ENCODE results near the gene SMIM43. TPM values are rescaled to one million over a fixed set of nuclear protein-coding genes. Genes with fewer than 3 reads are reported as not detected.
"Not testable (repeated sequence)": the region's sequence is repeated elsewhere in the genome, so short reads cannot be mapped to it uniquely, and the experiment has no call there.

The SMIM43 gene
- total and polyA plus RNA-seq, 2 experiments from 2014 or later: not detected

- Histone ChIP-seq H3K27ac (no peak overlapping the region), H3K4me1 (ENCODE audit: low read depth) (no peaks in the 10 kb centered on the region), H3K27me3 (no peaks in the 10 kb centered on the region), H3K36me3 (no peaks in the 10 kb centered on the region), H3K4me3 (no peak overlapping the region), H3K9me3 (ENCODE audit: low read depth) (no peaks in the 10 kb centered on the region)
- TF ChIP-seq, protein P1, sequence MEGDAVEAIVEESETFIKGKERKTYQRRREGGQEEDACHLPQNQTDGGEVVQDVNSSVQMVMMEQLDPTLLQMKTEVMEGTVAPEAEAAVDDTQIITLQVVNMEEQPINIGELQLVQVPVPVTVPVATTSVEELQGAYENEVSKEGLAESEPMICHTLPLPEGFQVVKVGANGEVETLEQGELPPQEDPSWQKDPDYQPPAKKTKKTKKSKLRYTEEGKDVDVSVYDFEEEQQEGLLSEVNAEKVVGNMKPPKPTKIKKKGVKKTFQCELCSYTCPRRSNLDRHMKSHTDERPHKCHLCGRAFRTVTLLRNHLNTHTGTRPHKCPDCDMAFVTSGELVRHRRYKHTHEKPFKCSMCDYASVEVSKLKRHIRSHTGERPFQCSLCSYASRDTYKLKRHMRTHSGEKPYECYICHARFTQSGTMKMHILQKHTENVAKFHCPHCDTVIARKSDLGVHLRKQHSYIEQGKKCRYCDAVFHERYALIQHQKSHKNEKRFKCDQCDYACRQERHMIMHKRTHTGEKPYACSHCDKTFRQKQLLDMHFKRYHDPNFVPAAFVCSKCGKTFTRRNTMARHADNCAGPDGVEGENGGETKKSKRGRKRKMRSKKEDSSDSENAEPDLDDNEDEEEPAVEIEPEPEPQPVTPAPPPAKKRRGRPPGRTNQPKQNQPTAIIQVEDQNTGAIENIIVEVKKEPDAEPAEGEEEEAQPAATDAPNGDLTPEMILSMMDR (IDR thresholded peaks at IDR 0.05; ENCODE audit: low read depth, low read length): no peak
- no peak for DNase-seq (ENCODE audit: low read depth in 1 of 2, low spot score in 1 of 2)
These were observed 30.4 kb downstream of the SMIM43 start for GRCh38 chr4:121734571-121734970.

DNA sequence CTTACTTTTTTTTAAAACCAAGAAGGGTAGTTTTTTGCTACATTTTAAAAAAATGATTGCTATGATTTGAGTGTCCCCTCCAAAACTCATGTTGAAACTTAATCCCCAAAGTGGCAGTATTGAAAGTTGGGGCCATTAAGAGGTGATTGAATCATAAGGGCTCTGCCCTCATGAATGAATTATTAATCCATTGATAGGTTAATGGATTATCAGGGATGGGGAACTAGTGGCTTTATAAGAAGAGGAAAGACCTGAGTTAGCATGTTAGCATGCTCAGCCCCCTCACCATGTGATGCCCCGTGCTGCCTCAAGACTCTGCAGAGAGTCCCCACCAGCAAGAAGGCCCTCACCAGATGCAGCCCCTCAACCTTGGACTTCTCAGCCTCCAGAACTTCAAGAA, 31.0 kb downstream of the SMIM43 start:
- Histone ChIP-seq H3K4me3 (no peak overlapping the region), H3K9me3 (ENCODE audit: low read depth) (no peaks in the 10 kb centered on the region), H3K27ac (no peak overlapping the region), H3K36me3 (no peaks in the 10 kb centered on the region), H3K4me1 (ENCODE audit: low read depth) (no peaks in the 10 kb centered on the region), H3K27me3 (no peaks in the 10 kb centered on the region)
- TF ChIP-seq, protein P1 (IDR thresholded peaks at IDR 0.05; ENCODE audit: low read depth, low read length): no peak
- no peak for DNase-seq (ENCODE audit: low read depth in 1 of 2, low spot score in 1 of 2)

DNA sequence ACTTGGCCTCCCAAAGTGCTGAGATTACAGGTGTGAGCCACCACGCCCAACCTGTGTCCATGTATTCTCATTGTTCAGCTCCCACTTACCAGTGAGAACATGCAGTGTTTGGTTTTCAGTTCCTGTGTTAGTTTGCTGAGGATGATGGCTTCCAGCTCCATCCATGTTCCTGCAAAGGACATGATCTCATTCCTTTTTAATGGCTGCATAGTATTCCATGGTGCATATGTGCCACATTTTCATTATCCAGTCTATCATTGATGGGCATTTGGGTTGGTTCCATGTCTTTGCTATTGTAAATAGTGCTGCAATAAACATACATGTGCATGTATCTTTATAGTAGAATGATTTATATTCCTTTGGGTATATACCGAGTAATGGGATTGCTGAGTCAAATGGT, 35.2 kb downstream of the SMIM43 start:
- not testable (repeated sequence) for DNase-seq (ENCODE audit: low read depth in 1 of 2, low spot score in 1 of 2)

GRCh38 chr4:121728798-121729226, 36.2 kb downstream of the SMIM43 start:
- TF ChIP-seq, protein P1 (IDR thresholded peaks at IDR 0.05; ENCODE audit: low read depth, low read length): no peak
- H3K4me1 ChIP-seq (ENCODE audit: low read depth): no peaks in the 10 kb centered on the region
- no peaks in the 10 kb centered on the region for H3K27me3 ChIP-seq
- no peaks in the 10 kb centered on the region for H3K9me3 ChIP-seq (ENCODE audit: low read depth)
- H3K27ac ChIP-seq: no peak overlapping the region
- no peak overlapping the region for H3K4me3 ChIP-seq
- no peaks in the 10 kb centered on the region for H3K36me3 ChIP-seq
- peak in 1 of 2 donors; percentile 57 for DNase-seq (ENCODE audit: low read depth in 1 of 2, low spot score in 1 of 2)

More for the DNA sequence above, 35.2 kb downstream of the SMIM43 start:
- H3K9me3 ChIP-seq (ENCODE audit: low read depth); H3K4me1 ChIP-seq (ENCODE audit: low read depth); H3K36me3 ChIP-seq; H3K27ac ChIP-seq; H3K27me3 ChIP-seq; H3K4me3 ChIP-seq: not testable (repeated sequence)

DNA sequence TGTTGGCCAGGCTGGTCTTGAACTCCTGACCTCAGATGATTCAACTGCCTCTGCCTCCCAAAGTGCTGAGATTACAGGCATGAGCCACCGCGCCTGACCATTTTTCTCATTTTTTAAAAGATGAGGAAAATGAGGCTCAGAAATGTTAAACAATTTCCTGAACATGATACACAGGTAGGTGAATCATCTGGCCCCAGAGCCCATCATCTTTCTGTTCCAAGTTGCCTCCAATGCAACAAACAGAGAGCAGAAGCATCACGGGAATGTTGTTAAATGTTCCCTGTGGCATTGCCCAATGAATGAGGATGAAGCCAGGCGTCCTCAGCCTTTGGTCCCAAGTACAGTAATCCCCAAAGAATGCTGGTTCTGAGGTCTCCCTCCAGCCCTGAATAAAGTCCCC, 36.9 kb downstream of the SMIM43 start:
- DNase-seq (ENCODE audit: low read depth in 1 of 2, low spot score in 1 of 2): peak in 1 of 2 donors; percentile 74
- TF ChIP-seq, protein P1 (IDR thresholded peaks at IDR 0.05; ENCODE audit: low read depth, low read length): no peak
- H3K4me3 ChIP-seq: no peak overlapping the region
- H3K27ac ChIP-seq: no peak overlapping the region
- H3K9me3 ChIP-seq (ENCODE audit: low read depth): no peaks in the 10 kb centered on the region
- H3K36me3 ChIP-seq: no peaks in the 10 kb centered on the region
- no peaks in the 10 kb centered on the region for H3K4me1 ChIP-seq (ENCODE audit: low read depth)
- no peaks in the 10 kb centered on the region for H3K27me3 ChIP-seq

GRCh38 chr4:121726642-121727268, 38.2 kb downstream of the SMIM43 start:
- no peaks in the 10 kb centered on the region for H3K4me1 ChIP-seq (ENCODE audit: low read depth)
- no peaks in the 10 kb centered on the region for H3K27me3 ChIP-seq
- H3K9me3 ChIP-seq (ENCODE audit: low read depth): no peaks in the 10 kb centered on the region
- no peak overlapping the region for H3K4me3 ChIP-seq
- no peaks in the 10 kb centered on the region for H3K36me3 ChIP-seq
- H3K27ac ChIP-seq: no peak overlapping the region
- TF ChIP-seq, protein P1 (IDR thresholded peaks at IDR 0.05; ENCODE audit: low read depth, low read length): peak; percentile 69
- DNase-seq (ENCODE audit: low read depth in 1 of 2, low spot score in 1 of 2): peak; percentile 57 to 81

Data from cardiac muscle cell (in vitro differentiated cells and primary cell).